GM21367 (cell line): ENCODE measurements around the gene OR4X1.
A peak's percentile ranks its signal among the peaks of the same experiment; 100 is the strongest.
"Not testable (repeated sequence)": the region's sequence is repeated elsewhere in the genome, so short reads cannot be mapped to it uniquely, and the experiment has no call there.

Experiments used
- ATAC-seq: cut with Tn5 transposase; IDR thresholded peaks from one replicate; pipeline ENCODE4 v1.9.1; 2021; ENCODE audit not compliant: unreplicated experiment

The OR4X1 gene

GRCh38 chr11:48263423-48263911, at the start of gene OR4X1:
Gene OR4X1 (plus strand): TSS chr11:48263861. CDS start chr11:48263861, 0 bp downstream.
- no peak for ATAC-seq

- no peak for ATAC-seq
These were observed 47.2 kb upstream of the OR4X1 start, which contains the start of gene OR4B1 for GRCh38 chr11:48216510-48216909. Gene OR4B1 (plus strand): TSS chr11:48216810. CDS start chr11:48216810, 0 bp downstream.

GRCh38 chr11:48228761-48229160, 34.9 kb upstream of the OR4X1 start:
- no peak for ATAC-seq

GRCh38 chr11:48230057-48230456, 33.6 kb upstream of the OR4X1 start:
- ATAC-seq, result not testable (repeated sequence)

- no peak for ATAC-seq
These were observed 25.9 kb upstream of the OR4X1 start for GRCh38 chr11:48237727-48238126.

GRCh38 chr11:48242501-48242900, 21.2 kb upstream of the OR4X1 start:
- no peak for ATAC-seq

GRCh38 chr11:48244804-48245203, 18.9 kb upstream of the OR4X1 start, which contains the start of gene OR4X2:
Gene OR4X2 (plus strand): TSS chr11:48245104. CDS start chr11:48245104, 0 bp downstream.
- ATAC-seq, result no peak

- no peak for ATAC-seq
These were observed 14.8 kb upstream of the OR4X1 start for GRCh38 chr11:48248902-48249301.

- no peak for ATAC-seq
These were observed 2.1 kb upstream of the OR4X1 start for GRCh38 chr11:48261600-48261999.

GRCh38 chr11:48270621-48271020, 7.0 kb downstream of the OR4X1 start:
- ATAC-seq, result no peak

- ATAC-seq, result no peak
These were observed 8.9 kb downstream of the OR4X1 start for GRCh38 chr11:48272606-48273005.

- ATAC-seq, result no peak
These were observed 42.3 kb downstream of the OR4X1 start, which contains the start of gene OR4S1 for GRCh38 chr11:48305923-48306322. Gene OR4S1 (plus strand): TSS chr11:48306223. CDS start chr11:48306223, 0 bp downstream.

GRCh38 chr11:48307760-48308386, 44.2 kb downstream of the OR4X1 start:
- ATAC-seq, result peak; percentile 96

- ATAC-seq, result not testable (repeated sequence)
These were observed 49.9 kb downstream of the OR4X1 start for GRCh38 chr11:48313590-48313989.
